ENCODE data around the gene SUPT6H.

DNA sequence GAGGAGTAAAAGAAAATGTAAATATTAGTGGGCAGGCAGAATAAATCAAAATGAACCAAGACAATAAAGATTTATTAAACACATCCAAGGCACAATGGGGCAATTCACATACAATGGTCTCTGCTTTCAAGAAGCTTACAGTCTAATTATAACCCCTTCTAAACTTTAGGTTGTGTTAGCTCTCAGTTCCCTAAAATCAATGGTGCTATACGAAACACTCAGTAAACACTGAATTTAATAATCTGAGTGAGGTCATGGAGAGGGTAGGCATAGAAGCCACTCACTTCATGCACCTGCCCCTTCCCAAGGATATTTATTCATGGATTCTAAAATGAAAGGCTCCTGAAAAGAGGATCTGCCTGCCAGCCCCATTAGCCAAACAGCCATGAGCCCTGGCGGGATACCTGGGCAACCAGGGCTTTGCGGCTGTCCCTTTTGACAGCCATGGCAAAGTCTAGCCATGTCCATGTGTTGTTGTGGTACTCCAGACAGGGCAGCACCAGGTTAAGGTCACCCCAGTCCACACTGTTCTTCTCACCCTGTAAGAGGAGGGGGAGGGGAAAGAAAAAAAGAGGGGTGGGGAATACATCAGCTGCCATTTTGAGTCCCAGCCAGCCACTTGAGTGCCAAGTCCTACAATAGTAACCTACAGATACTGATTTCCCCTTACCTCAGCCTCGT is 46.6 kb upstream of the SUPT6H start:
- TF ChIP-seq, protein P1, sequence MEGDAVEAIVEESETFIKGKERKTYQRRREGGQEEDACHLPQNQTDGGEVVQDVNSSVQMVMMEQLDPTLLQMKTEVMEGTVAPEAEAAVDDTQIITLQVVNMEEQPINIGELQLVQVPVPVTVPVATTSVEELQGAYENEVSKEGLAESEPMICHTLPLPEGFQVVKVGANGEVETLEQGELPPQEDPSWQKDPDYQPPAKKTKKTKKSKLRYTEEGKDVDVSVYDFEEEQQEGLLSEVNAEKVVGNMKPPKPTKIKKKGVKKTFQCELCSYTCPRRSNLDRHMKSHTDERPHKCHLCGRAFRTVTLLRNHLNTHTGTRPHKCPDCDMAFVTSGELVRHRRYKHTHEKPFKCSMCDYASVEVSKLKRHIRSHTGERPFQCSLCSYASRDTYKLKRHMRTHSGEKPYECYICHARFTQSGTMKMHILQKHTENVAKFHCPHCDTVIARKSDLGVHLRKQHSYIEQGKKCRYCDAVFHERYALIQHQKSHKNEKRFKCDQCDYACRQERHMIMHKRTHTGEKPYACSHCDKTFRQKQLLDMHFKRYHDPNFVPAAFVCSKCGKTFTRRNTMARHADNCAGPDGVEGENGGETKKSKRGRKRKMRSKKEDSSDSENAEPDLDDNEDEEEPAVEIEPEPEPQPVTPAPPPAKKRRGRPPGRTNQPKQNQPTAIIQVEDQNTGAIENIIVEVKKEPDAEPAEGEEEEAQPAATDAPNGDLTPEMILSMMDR (IDR thresholded peaks at IDR 0.05) = no peak
- TF ChIP-seq RARB (CRISPR knock-in tag; IDR thresholded peaks at IDR 0.05) (no peak), MAFK (IDR thresholded peaks at IDR 0.05; ENCODE audit: partially characterized antibody) (no peak), SREBF2 (IDR thresholded peaks at IDR 0.05) (no peak), RCOR1 (IDR thresholded peaks at IDR 0.05; ENCODE audit: low read depth, low read length) (no peak), EP300 (IDR thresholded peaks at IDR 0.05) (no peak), HDAC2 (IDR thresholded peaks at IDR 0.05) (no peak)
- TF ChIP-seq, protein P2, sequence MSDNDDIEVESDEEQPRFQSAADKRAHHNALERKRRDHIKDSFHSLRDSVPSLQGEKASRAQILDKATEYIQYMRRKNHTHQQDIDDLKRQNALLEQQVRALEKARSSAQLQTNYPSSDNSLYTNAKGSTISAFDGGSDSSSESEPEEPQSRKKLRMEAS (IDR thresholded peaks at IDR 0.05) = no peak
- TF ChIP-seq, protein P3, sequence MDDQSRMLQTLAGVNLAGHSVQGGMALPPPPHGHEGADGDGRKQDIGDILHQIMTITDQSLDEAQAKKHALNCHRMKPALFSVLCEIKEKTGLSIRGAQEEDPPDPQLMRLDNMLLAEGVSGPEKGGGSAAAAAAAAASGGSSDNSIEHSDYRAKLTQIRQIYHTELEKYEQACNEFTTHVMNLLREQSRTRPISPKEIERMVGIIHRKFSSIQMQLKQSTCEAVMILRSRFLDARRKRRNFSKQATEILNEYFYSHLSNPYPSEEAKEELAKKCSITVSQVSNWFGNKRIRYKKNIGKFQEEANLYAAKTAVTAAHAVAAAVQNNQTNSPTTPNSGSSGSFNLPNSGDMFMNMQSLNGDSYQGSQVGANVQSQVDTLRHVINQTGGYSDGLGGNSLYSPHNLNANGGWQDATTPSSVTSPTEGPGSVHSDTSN (IDR thresholded peaks at IDR 0.05) = no peak

Measured in A549 (cell line).